GM21825 (cell line): ENCODE data around the gene XIAP.
A peak's percentile ranks its signal among the peaks of the same experiment; 100 is the strongest.

Experiments
- ATAC-seq: cut with Tn5 transposase; IDR thresholded peaks from one replicate; pipeline ENCODE4 v1.9.1; 2021; ENCODE audit warnings: mild to moderate bottlenecking, moderate library complexity; ENCODE audit not compliant: unreplicated experiment

XIAP gene

DNA sequence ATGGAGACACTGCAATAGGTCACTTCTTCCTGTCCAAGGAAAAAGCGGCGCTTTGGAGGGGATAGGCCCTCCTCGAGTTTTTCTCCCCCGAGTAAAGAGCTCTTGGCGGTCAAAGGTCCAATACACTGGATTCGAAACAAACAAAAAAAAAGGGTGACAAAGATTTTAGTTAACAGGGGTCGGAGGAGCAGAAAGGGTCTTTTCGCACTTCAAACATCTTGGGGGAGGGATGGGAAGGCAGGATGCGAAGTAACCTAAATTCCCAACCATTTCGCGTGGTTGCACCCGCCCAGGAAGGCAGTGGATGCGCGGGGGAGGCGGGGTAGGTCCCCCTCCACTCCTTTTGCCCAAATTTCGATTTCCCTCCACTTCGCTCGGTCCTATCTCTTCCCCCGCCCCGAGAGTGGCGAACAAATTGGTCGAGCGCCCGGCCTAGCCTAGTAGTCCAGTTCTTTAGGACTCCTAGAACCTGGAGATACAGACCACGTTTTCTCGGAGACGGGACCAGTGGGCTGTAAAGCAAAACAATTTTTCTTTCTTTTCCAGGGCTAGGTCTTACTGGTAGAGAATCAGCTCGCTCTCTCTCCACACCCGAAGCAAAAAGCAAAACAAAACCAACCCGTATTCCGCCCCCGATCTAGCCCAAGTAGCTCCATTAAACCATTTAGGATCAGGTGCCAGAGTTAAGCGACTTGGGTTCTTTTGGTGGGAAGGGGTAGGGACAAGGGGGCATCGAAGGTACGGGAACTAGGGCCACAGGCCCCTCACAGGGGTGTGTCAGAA, 99.6 kb downstream of the XIAP start:
- ATAC-seq, result no peak

DNA sequence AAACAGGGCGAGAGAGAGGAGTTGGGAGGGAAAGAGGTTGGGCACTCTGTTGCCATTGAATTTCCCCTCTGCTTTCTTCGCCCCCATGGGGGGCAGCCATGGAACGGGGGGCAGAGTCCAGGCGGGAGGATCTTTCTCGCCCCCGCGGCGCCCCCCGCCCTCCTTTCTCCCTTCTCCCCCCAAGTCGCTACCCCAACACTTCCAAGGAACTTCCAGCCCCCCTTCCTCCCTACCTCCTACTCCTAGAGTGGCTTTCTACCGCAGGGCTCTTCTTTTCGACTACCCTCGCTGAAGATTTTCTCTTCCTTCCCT, 101.1 kb downstream of the XIAP start:
- no peak for ATAC-seq

DNA sequence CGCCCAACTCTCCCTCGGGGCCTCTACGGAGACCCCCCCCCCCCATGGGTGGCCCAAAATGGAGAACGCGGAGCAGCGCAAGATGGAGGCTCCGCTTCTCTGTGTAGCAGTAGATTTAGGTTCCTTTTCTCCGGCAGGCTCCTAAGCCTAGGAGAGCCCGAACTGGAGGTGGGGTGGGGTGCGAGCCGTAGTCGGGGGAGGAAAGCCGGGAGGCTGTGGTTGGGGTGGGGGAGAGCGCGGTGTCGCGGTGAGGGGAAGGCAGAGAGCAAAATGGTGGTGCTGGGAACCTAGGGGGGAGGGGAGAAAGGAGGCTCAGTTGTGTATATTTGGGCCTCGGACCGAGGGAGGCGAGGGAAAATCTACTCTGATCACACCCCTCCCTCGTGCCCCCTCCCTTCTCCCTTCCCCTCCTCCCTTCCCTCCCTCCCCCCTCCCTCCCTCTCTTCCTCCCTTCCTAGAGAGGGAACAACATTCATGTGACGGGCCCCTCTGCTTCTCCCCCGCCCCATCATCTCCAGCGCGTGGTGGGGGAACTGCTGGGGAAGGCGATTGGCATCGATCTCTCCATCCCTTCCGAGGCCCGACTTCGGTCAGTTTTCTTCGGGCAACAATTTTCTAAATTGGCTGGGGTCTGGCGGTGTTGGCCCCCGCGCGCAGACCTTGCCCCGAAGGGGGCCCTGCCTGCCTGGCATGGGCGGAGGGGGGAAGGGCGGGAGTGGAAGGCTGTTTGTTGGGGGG, 101.6 kb downstream of the XIAP start, which contains the start of gene STAG2:
Gene STAG2, plus strand, starts transcription at position 439 of the 738 bp plus-strand sequence. CDS start 60,922 bp downstream, outside the sequence.
- no peak for ATAC-seq

DNA sequence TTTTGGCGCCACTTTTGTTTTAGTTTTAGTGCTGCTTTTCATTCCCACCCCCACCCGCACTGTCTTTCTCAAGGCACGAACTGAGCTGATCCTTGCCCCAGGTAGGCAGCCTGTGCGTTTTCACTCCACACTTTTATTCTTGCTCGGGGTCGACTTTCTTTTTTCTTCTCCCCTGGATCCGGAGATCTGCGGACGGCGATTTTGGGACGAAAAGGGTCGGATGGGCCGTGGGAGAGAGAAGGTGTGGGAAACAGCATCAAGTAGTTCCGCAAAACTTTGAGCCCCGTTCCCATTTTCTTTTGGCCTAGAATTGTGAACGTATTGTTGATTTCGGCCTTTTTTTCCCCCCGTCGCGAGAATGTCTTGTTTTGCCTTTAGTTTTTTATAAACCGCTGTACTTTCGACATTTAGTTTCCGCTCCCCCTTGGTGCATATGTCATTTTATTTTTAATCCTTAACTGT, 102.2 kb downstream of the XIAP start:
- ATAC-seq, result no peak

DNA sequence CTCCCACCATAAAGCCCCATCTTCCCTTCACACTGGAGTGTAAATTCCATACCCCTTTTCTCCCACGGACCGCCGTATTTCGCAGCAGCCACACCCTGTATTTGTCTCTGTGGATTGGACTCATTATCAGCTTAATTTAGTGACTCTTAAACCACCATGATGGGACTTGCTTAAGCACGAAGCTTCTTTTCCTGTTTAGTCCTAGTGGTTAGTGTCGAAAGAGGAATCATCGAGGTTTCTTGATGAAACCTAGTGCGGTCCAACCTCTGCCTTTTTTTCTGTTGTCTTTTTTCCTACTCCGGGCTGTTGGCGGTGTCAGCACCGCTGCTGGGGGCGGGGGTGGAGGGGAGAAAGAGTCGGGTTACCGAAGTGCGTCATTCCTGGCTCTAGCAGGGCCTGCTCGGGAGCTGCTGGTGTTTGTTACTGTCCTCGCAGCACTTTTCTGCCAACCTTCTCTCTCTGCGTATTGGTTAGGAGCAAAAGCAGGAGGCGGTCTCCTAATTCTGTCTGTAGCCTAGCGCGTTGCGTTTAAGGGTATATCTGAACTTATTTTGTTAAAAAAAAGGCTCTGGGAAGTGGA, 103.0 kb downstream of the XIAP start:
- ATAC-seq, result peak; percentile 66
